Erythroblast (primary cell): ENCODE measurements around the gene SPON1.

Experiments used
- GATA1 ChIP-seq: IDR thresholded peaks from 2 replicates; pipeline ENCODE4 v1.6.1; 2011; ENCODE audit warnings: low read depth, mild to moderate bottlenecking, control low read depth, low read length, moderate library complexity
- POLR2A ChIP-seq: IDR thresholded peaks from 2 replicates; pipeline ENCODE4 v1.6.1; 2011; ENCODE audit warnings: mild to moderate bottlenecking, low read length

DNA sequence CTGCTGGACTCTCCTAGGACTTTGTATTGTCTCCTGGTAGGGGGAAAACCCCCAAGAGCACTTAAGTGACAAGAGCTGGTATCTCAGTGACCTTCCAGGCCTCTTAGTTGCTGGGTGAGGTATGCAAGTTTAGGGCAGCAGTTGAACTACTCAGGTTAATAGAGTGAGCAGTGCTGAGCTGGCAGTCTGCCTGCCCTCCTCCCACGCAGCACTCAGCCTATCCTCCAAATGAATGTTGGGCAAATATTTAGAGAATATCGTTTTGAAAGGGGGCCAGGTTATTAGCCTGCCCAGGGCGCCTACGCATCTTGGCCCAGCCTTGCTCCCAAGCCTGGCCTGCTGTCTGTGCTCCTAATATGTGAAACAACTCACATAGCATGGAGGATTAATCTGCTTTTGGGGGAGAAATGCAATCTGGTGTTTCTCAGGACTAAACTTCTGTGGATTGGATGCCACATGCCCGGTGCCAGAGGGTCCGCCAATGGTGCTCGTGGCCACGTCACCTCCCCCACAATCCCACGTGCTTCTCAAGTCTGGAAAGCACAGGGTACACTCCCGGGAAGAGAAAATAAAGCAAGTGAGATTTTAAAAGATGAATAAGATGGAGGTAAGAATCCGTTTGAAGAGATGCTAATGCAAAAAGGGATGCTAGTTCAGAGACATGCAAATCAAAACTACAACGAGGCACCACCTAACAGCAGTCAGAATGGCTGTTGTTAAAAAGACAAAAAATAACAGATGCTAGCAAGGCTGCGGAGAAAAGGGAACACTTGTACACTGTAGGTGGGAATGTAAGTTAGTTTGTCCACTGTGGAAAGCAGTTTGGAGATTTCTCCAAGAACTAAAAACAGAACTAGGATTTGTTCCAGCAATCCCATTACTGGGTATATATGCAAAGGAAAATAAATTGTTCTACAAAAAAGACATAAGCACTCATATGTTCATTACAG lies 67.7 kb downstream of the SPON1 start:
- TF ChIP-seq POLR2A: no peak
- no peak for TF ChIP-seq GATA1
